DLD1 (cell line): ENCODE results near the gene TBL1X.

Source experiments
- in situ Hi-C: cut with HindIII; loops from 2 replicates; pipeline ENCODE4 v1.10.0; 2017; ENCODE audit warnings: low sequenced_read_pairs

TBL1X gene

DNA sequence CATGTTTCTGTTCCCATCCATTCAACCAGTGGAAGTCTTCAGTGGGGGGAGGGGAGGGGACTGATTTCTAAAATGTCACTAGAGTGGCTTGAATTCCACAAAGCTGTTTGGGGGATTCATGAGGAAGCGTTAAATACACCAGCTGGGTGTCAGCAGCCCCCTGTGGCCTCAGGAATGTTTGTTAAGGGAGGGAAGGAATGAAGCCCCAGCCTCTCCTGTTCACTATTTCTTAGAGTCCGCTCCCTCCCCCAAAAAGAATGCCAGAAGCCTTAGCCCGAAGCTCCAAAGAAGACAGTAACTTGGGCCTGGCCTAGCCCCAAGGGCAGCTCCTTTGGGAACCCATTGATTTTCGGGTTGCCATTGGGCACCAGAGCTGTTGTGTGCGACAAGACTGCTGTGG, 324.7 kb downstream of the TBL1X start:
- in situ Hi-C loops: no loop called here
